Measurements from ENCODE around the gene MGLL.

- TF ChIP-seq REST (IDR thresholded peaks at IDR 0.05; ENCODE audit: insufficient read depth in 1 of 2, low read depth in 2 of 2, low read length in 1 of 2) (no peak), CTCF (IDR thresholded peaks at IDR 0.05) (no peak)
These were observed 161.6 kb downstream of the MGLL start for GRCh38 chr3:127660621-127661251.
